ENCODE data around the gene BTG1.

BTG1 gene

GRCh38 chr12:92186038-92186470 is 40.4 kb upstream of the BTG1 start:
- DNase-seq (ENCODE audit: insufficient read length, low spot score) (no peak), FAIRE-seq (no peak)
- TF ChIP-seq, protein P1, sequence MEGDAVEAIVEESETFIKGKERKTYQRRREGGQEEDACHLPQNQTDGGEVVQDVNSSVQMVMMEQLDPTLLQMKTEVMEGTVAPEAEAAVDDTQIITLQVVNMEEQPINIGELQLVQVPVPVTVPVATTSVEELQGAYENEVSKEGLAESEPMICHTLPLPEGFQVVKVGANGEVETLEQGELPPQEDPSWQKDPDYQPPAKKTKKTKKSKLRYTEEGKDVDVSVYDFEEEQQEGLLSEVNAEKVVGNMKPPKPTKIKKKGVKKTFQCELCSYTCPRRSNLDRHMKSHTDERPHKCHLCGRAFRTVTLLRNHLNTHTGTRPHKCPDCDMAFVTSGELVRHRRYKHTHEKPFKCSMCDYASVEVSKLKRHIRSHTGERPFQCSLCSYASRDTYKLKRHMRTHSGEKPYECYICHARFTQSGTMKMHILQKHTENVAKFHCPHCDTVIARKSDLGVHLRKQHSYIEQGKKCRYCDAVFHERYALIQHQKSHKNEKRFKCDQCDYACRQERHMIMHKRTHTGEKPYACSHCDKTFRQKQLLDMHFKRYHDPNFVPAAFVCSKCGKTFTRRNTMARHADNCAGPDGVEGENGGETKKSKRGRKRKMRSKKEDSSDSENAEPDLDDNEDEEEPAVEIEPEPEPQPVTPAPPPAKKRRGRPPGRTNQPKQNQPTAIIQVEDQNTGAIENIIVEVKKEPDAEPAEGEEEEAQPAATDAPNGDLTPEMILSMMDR (IDR thresholded peaks at IDR 0.05; ENCODE audit: insufficient read depth, missing control alignments), result no peak

DNA sequence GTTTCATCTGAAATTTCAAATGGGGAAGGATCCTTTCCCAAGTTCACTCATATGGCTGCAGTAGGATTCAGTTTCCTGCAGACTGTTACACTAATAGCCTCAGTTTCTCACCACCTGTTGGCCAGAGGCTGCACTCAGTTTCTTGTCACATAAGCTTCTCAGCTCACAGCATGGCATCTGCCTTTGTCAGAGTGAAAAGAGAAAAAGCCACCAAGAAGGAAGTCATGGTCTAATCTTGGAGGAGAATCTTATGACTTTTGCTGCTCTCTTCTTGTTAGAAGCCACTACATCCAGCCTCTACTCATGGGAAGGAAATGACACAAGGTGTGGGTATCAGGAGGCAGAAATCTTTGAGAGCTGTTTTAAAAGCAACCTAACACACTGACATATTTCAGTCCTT is 39.4 kb upstream of the BTG1 start:
- FAIRE-seq (no peak), DNase-seq (ENCODE audit: insufficient read length, low spot score) (no peak)
- TF ChIP-seq, protein P1 (IDR thresholded peaks at IDR 0.05; ENCODE audit: insufficient read depth, missing control alignments), result no peak

GRCh38 chr12:92183575-92183974 is 37.9 kb upstream of the BTG1 start:
- DNase-seq (ENCODE audit: insufficient read length, low spot score), result no peak
- no peak for FAIRE-seq
- TF ChIP-seq, protein P1 (IDR thresholded peaks at IDR 0.05; ENCODE audit: insufficient read depth, missing control alignments), result no peak

DNA sequence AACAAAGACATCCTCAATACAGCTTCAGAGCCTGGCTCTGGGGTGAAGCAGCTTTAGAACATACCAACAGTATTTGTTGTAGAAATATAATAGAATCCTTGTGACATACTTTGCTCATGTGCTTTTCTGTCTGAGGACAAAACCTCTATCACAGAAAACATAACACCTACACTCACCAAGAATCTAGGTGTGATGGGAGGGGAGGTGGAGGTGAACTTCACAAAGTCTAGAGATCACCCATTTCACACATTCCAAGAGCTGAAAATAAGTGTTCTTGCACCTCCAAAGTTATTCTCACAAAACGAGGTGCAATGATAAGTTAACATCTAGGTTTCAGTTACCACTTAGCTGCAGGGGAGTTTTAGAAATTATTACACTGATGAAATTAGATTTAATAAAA is 32.7 kb upstream of the BTG1 start:
- no peak for DNase-seq (ENCODE audit: insufficient read length, low spot score)
- no peak for FAIRE-seq
- TF ChIP-seq, protein P1 (IDR thresholded peaks at IDR 0.05; ENCODE audit: insufficient read depth, missing control alignments), result no peak

GRCh38 chr12:92176646-92177045 is 31.0 kb upstream of the BTG1 start:
- TF ChIP-seq, protein P1 (IDR thresholded peaks at IDR 0.05; ENCODE audit: insufficient read depth, missing control alignments), result no peak

DNA sequence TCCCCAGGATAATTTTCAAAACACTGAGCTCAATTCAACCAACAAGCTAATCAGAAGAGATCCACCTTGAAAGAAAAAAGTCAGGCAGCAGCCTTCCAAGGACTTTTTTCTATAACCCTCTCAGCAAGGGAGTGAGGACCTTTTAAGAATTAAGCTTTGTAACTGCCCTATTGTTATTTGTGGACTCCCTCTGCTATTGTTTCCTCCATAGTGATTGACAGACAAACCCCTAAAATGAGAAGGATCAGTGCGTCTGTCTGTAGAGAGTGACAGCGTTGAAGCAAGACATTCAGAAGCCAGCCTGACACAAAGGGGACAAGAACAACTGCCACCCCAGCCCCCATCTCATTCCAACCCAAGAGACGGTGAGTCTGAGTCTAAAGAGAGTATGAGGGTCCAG is 30.3 kb upstream of the BTG1 start:
- FAIRE-seq, result no peak
- no peak for DNase-seq (ENCODE audit: insufficient read length, low spot score)
- TF ChIP-seq, protein P1 (IDR thresholded peaks at IDR 0.05; ENCODE audit: insufficient read depth, missing control alignments), result no peak

More at GRCh38 chr12:92176646-92177045, 31.0 kb upstream of the BTG1 start:
- no peak for FAIRE-seq
- no peak for DNase-seq (ENCODE audit: insufficient read length, low spot score)

GRCh38 chr12:92170050-92170449 is 24.4 kb upstream of the BTG1 start:
- DNase-seq (ENCODE audit: insufficient read length, low spot score) (no peak), FAIRE-seq (no peak)
- TF ChIP-seq, protein P1 (IDR thresholded peaks at IDR 0.05; ENCODE audit: insufficient read depth, missing control alignments), result no peak

All from D721Med (cell line).